GM12878 (cell line): ENCODE measurements around the gene CDK17. TPM values are rescaled to one million over a fixed set of nuclear protein-coding genes. Genes with fewer than 3 reads are reported as not detected.

Experiments used
- BACH1 ChIP-seq: fragments of 450-650 bp; IDR thresholded peaks from 2 replicates; pipeline ENCODE4 v1.6.1; 2017; ENCODE audit warnings: mild to moderate bottlenecking, borderline replicate concordance
- BRCA1 ChIP-seq: IDR thresholded peaks from 2 replicates; pipeline ENCODE4 v1.6.1; 2011; ENCODE audit warnings: low read depth, low read length, improper control_type of control experiment
- CBX3 ChIP-seq: fragments of 200-600 bp; sonication (generic); IDR thresholded peaks from 2 replicates; pipeline ENCODE4 v1.6.1; 2016; ENCODE audit warnings: low read depth, borderline replicate concordance
- CHD1 ChIP-seq: IDR thresholded peaks from 2 replicates; pipeline ENCODE4 v1.6.1; 2012; ENCODE audit warnings: low read depth, low read length, improper control_type of control experiment
- CHD2 ChIP-seq: IDR thresholded peaks from 2 replicates; pipeline ENCODE4 v1.6.1; 2011; ENCODE audit warnings: low read depth, low read length, improper control_type of control experiment, borderline replicate concordance
- EGR1 ChIP-seq, 2 experiments: IDR thresholded peaks; 1 replicate in 1 of 2; 2 replicates in 1 of 2; pipeline ENCODE4 v1.6.1; 2011 to 2012; ENCODE audit warnings: low read depth in 2 of 2, low read length in 2 of 2, borderline replicate concordance in 1 of 2, mild to moderate bottlenecking in 1 of 2, moderate library complexity in 1 of 2
- EP300 ChIP-seq, 2 experiments: fragments of 150-350 bp in 1 of 2; IDR thresholded peaks; 2 replicates each; pipeline ENCODE4 v1.6.1; 2011 to 2012; ENCODE audit warnings: low read depth in 2 of 2, low read length in 2 of 2, borderline replicate concordance in 1 of 2, improper control_type of control experiment in 1 of 2, inconsistent platforms in 1 of 2; ENCODE audit not compliant: control insufficient read depth in 1 of 2
- HSF1 ChIP-seq: fragments of 150-350 bp; IDR thresholded peaks from 2 replicates; pipeline ENCODE4 v1.6.1; 2014; ENCODE audit warnings: mild to moderate bottlenecking, low read depth, low read length
- IKZF1 ChIP-seq: fragments of 450-650 bp; conservative IDR thresholded peaks from 2 replicates; pipeline ENCODE4 v1.6.1; 2017; ENCODE audit warnings: antibody characterized with exemption, mild to moderate bottlenecking
- IRF4 ChIP-seq: IDR thresholded peaks from 2 replicates; pipeline ENCODE4 v1.6.1; 2011; ENCODE audit warnings: low read depth, low read length
- IRF5 ChIP-seq: fragments of 450-650 bp; IDR thresholded peaks from 2 replicates; pipeline ENCODE4 v1.6.1; 2017; ENCODE audit warnings: borderline replicate concordance
- KAT2A ChIP-seq: conservative IDR thresholded peaks from 2 replicates; pipeline ENCODE4 v1.6.1; 2011; ENCODE audit warnings: low read depth, low read length; ENCODE audit not compliant: control insufficient read depth
- LARP7 ChIP-seq: fragments of 450-650 bp; IDR thresholded peaks from 2 replicates; pipeline ENCODE4 v1.6.1; 2017; ENCODE audit warnings: mild to moderate bottlenecking
- MAX ChIP-seq: IDR thresholded peaks from 2 replicates; pipeline ENCODE4 v1.6.1; 2012; ENCODE audit warnings: low read depth, low read length, improper control_type of control experiment
- MTA2 ChIP-seq: fragments of 450-650 bp; IDR thresholded peaks from 2 replicates; pipeline ENCODE4 v1.6.1; 2016; ENCODE audit warnings: low read depth, mild to moderate bottlenecking, moderate library complexity
- NFYA ChIP-seq: IDR thresholded peaks from 2 replicates; pipeline ENCODE4 v1.6.1; 2011; ENCODE audit warnings: low read depth, mild to moderate bottlenecking, low read length, improper control_type of control experiment, borderline replicate concordance
- NR2C1 ChIP-seq: fragments of 450-650 bp; IDR thresholded peaks from 2 replicates; pipeline ENCODE4 v1.6.1; 2017; ENCODE audit warnings: antibody characterized with exemption, mild to moderate bottlenecking, moderate library complexity
- PAX8 ChIP-seq: fragments of 450-650 bp; IDR thresholded peaks from 2 replicates; pipeline ENCODE4 v1.6.1; 2017; ENCODE audit warnings: mild to moderate bottlenecking, moderate library complexity
- POLR2A ChIP-seq: IDR thresholded peaks from 2 replicates; pipeline ENCODE4 v1.6.1; 2011; ENCODE audit warnings: low read depth, mild to moderate bottlenecking, low read length
- RAD51 ChIP-seq: fragments of 450-650 bp; IDR thresholded peaks from 2 replicates; pipeline ENCODE4 v1.6.1; 2016; ENCODE audit warnings: moderate library complexity, mild to moderate bottlenecking, inconsistent platforms
- SIN3A ChIP-seq: IDR thresholded peaks from 2 replicates; pipeline ENCODE4 v1.6.1; 2012; ENCODE audit warnings: low read depth, low read length, improper control_type of control experiment
- SMARCA5 ChIP-seq: fragments of 450-650 bp; IDR thresholded peaks from 2 replicates; pipeline ENCODE4 v1.6.1; 2017; ENCODE audit warnings: mild to moderate bottlenecking
- SUPT20H ChIP-seq: IDR thresholded peaks from 2 replicates; pipeline ENCODE4 v1.6.1; 2011; ENCODE audit warnings: low read depth, mild to moderate bottlenecking, low read length, moderate library complexity, borderline replicate concordance; ENCODE audit not compliant: control insufficient read depth
- USF1 ChIP-seq: IDR thresholded peaks from 2 replicates; pipeline ENCODE4 v1.6.1; 2011; ENCODE audit warnings: borderline replicate concordance, low read depth, mild to moderate bottlenecking, moderate library complexity, mixed read lengths, low read length; ENCODE audit not compliant: insufficient read depth; ENCODE audit errors: extremely low read length
- USF2 ChIP-seq: IDR thresholded peaks from 2 replicates; pipeline ENCODE4 v1.6.1; 2011; ENCODE audit warnings: low read depth, low read length, improper control_type of control experiment, borderline replicate concordance
- polyA plus RNA-seq, 11 experiments: library from polyadenylated mRNA; depleted of rRNA in 4 of 11; unstranded in 6 of 11; stranded (reverse) in 5 of 11; fragments of >200 nt; fragmentation: Nextera tagmentation in 4 of 11; fragmentation: Illumina TruSeq in 1 of 11; extraction: Ambion mirVana in 4 of 11; extraction: Trizol in 1 of 11; gene quantifications; 1 replicate in 1 of 11; 2 replicates in 10 of 11; pipeline versions ENCODE4 v1.2.1 to v1.2.3, GENCODE V29; 2011 to 2016; ENCODE audit warnings: inconsistent platforms in 2 of 11, missing spikeins in 2 of 11, low read depth in 1 of 11
- total RNA-seq, 4 experiments: library from RNA; depleted of rRNA in 3 of 4; stranded (reverse); fragments of >200 nt in 3 of 4; fragmentation: Illumina TruSeq in 1 of 4; extraction: Trizol in 1 of 4; gene quantifications; 2 replicates each; pipeline versions ENCODE4 v1.2.1 to v1.2.3, GENCODE V29; 2013 to 2021

Gene CDK17
- total and polyA plus RNA-seq, 10 of the 15 experiments (the other 5 are each of a cell fraction or from before 2014, with no cell fraction given): 5.6 to 45.6 (median 18.3) TPM

- TF ChIP-seq IRF5 (no peak), SUPT20H (no peak), POLR2A (no peak), BACH1 (no peak), CBX3 (no peak), USF2 (no peak), USF1 (no peak), EP300 (IDR thresholded peaks at IDR 0.05; ENCODE audit: borderline replicate concordance in 1 of 2, control insufficient read depth in 1 of 2, low read depth in 2 of 2, low read length in 2 of 2) (peak in 1 of 2 experiments; percentile 33; a peak in 1 of 4 replicates), MTA2 (peak; percentile 44), LARP7 (no peak), CHD1 (no peak), PAX8 (no peak), IKZF1 (peak; percentile 35; the same call in 1 of the 2 replicates), NFYA (no peak), IRF4 (no peak), MAX (0 out of 2 replicates have a peak, but pooled peaks have one; percentile 7), NR2C1 (peak; percentile 85), CHD2 (no peak), RAD51 (no peak), HSF1 (no peak), SIN3A (no peak), BRCA1 (no peak), SMARCA5 (no peak), EGR1 (IDR thresholded peaks at IDR 0.05; ENCODE audit: borderline replicate concordance in 1 of 2, low read depth in 2 of 2, low read length in 2 of 2) (no peak), KAT2A (no peak)
Measured at GRCh38 chr12:96401076-96401871, 1.0 kb upstream of the CDK17 start (continued).
